ENCODE results near the gene SPCS3.
"Not testable (repeated sequence)": the region's sequence is repeated elsewhere in the genome, so short reads cannot be mapped to it uniquely, and the experiment has no call there.

Gene SPCS3

GRCh38 chr4:176319151-176319703, 539 bp upstream of the SPCS3 start:
- FAIRE-seq (no peak), DNase-seq (ENCODE audit: insufficient read length, low spot score) (no peak)
- TF ChIP-seq POLR2A (IDR thresholded peaks at IDR 0.05; ENCODE audit: low read depth, low read length) = no peak

DNA sequence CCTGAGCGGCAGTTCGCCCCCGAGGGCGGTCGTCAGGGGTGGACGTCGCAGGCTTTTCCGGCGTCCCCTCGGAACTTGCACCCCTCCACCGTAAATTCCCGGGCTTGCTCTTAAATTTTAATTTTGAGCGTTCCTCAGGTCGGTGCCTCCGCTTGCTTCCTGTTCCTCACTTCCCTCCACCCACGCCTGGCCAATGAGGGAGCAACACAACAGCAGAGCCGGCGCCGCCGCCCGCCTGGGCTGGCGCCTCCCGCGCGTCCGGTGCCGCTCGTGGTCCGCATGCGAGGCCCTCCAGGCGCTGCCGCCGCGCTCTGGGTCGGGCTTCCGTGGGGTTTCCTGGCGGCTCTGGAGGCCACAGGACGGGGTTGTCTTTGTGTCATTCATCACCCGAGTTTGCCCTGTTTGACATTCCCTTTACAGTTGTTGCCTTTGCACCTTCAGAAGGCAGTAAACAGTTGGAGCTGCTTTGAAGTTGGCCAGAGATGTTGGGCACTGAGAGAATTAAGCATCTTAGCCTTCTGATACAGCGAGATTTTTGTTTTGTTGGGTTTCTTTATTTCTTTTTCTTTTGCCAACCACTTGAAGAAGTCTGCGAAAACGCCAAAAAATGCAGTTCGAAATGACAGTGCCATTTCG, 692 bp downstream of the SPCS3 start:
- peak; percentile 39 for DNase-seq (ENCODE audit: insufficient read length, low spot score)
- no peak for FAIRE-seq
- peak; percentile 25; the same call in 1 of the 2 replicates for TF ChIP-seq POLR2A (IDR thresholded peaks at IDR 0.05; ENCODE audit: low read depth, low read length)

DNA sequence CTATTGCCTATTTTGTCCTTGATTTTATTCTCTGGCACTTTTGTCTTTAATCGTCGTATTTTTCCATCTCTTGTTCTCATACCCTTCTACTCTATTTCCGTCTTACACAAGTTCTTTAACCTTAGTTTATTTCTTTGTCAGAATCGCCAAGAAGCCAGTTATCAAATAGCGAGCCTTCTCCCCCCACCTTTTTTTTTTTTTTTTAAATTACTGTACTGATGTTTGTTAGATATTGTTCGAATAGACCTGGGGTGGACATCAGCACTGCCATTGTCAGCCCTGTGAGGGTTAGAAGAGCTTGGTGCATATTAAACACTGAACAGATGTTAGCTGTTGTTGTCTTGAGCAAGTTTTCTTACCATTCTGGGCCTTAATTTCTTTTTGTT, 1.2 kb downstream of the SPCS3 start:
- FAIRE-seq (no peak), DNase-seq (ENCODE audit: insufficient read length, low spot score) (no peak)
- no peak for TF ChIP-seq POLR2A (IDR thresholded peaks at IDR 0.05; ENCODE audit: low read depth, low read length)

- no peak for FAIRE-seq
- no peak for TF ChIP-seq POLR2A (IDR thresholded peaks at IDR 0.05; ENCODE audit: low read depth, low read length)
- no peak for DNase-seq (ENCODE audit: insufficient read length, low spot score)
These were observed 1.8 kb downstream of the SPCS3 start for GRCh38 chr4:176321589-176321988.

- FAIRE-seq = no peak
- DNase-seq (ENCODE audit: insufficient read length, low spot score) = no peak
- no peak for TF ChIP-seq POLR2A (IDR thresholded peaks at IDR 0.05; ENCODE audit: low read depth, low read length)
These were observed 3.9 kb downstream of the SPCS3 start for GRCh38 chr4:176323511-176324160.

GRCh38 chr4:176324876-176325275, 5.1 kb downstream of the SPCS3 start:
- not testable (repeated sequence) for DNase-seq (ENCODE audit: insufficient read length, low spot score)

DNA sequence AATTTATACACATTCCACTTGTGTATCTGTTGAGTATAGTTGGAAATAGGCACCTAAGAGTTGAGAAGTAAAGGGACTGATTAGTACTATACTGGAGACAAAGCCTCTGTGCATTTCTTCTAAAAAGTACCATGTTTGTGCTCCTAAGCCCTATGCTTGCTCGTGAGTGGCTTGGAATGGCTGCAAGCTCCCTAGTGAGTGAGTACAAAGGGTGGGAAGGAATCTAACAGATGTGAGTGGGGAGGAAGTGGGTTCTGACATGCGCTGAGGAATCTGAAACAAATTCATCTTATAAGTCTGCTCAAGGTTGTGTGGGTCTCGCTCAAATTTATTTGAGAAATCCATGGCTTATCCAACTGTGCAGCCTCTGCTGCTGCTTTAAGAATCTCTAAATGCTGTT, 13.3 kb downstream of the SPCS3 start:
- TF ChIP-seq POLR2A (IDR thresholded peaks at IDR 0.05; ENCODE audit: low read depth, low read length) = no peak
- DNase-seq (ENCODE audit: insufficient read length, low spot score) (no peak), FAIRE-seq (no peak)

More at GRCh38 chr4:176324876-176325275, 5.1 kb downstream of the SPCS3 start:
- FAIRE-seq = not testable (repeated sequence)

DNA sequence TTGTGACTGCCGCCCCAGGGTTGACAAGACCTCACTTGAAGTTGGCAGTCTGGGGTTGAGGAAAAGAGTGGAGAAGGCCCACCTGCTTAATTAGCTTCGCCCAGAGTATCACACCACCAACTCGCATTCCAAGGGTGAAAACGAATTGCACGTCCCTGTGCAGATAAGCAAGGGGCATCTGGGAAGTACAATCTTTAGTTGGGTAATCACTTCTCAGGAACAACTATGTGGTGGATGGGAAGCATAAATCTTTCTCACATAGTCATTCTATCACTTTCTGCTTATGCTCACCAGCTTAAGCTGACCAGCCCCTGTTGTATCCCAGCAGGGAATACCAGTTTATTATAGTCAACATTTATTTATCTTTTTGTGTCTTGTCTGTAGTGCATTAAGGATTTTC, 14.3 kb downstream of the SPCS3 start:
- FAIRE-seq = no peak
- no peak for DNase-seq (ENCODE audit: insufficient read length, low spot score)
- TF ChIP-seq POLR2A (IDR thresholded peaks at IDR 0.05; ENCODE audit: low read depth, low read length) = no peak

DNA sequence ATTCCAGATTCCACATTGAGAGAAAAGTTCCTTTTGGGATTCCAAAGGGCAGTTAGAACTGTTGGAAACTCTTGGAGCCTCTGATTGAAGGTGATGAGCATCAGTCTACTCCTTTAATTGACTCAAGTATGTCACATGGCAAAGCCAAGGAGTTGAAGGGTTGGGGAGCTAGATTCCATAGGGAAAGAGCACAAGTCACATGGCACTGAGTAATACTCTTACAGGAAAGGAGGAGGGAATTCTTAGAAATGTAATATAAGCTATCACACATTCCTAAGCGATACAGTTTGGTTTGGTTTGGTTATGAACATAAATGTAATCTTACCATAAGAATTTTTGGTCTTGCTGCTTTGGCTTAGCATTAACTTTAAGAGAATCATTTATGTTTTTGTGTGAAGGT, 15.7 kb downstream of the SPCS3 start:
- FAIRE-seq = no peak
- no peak for DNase-seq (ENCODE audit: insufficient read length, low spot score)
- TF ChIP-seq POLR2A (IDR thresholded peaks at IDR 0.05; ENCODE audit: low read depth, low read length) = no peak

- DNase-seq (ENCODE audit: insufficient read length, low spot score) = no peak
- FAIRE-seq = no peak
- no peak for TF ChIP-seq POLR2A (IDR thresholded peaks at IDR 0.05; ENCODE audit: low read depth, low read length)
These were observed 20.4 kb downstream of the SPCS3 start for GRCh38 chr4:176339936-176340761.

- DNase-seq (ENCODE audit: insufficient read length, low spot score) (no peak), FAIRE-seq (no peak)
- TF ChIP-seq POLR2A (IDR thresholded peaks at IDR 0.05; ENCODE audit: low read depth, low read length) = no peak
These were observed 21.3 kb downstream of the SPCS3 start for GRCh38 chr4:176340871-176341685.

DNA sequence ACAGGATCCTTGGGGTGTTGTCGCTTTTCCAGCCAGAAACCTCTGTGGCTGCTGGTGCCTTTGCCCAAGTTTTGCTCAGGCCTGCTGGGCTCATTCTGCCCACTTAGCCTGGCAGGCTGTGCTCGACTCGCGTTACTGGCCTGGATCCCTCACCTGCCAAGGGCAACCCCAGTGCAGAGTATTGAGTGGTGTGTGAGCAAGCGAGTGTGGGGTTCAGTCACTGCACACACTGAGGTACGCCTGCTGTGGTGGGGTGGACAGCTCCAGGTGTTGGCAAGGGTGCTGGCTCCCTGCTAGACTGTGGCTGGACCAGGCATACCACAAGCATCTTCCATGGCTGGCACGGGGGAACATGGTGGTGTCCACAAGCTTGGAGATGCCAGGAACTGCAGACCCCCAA, 22.6 kb downstream of the SPCS3 start:
- no peak for DNase-seq (ENCODE audit: insufficient read length, low spot score)
- no peak for TF ChIP-seq POLR2A (IDR thresholded peaks at IDR 0.05; ENCODE audit: low read depth, low read length)
- no peak for FAIRE-seq

- no peak for TF ChIP-seq POLR2A (IDR thresholded peaks at IDR 0.05; ENCODE audit: low read depth, low read length)
- FAIRE-seq = no peak
- no peak for DNase-seq (ENCODE audit: insufficient read length, low spot score)
These were observed 23.5 kb downstream of the SPCS3 start for GRCh38 chr4:176343286-176343685.

DNA sequence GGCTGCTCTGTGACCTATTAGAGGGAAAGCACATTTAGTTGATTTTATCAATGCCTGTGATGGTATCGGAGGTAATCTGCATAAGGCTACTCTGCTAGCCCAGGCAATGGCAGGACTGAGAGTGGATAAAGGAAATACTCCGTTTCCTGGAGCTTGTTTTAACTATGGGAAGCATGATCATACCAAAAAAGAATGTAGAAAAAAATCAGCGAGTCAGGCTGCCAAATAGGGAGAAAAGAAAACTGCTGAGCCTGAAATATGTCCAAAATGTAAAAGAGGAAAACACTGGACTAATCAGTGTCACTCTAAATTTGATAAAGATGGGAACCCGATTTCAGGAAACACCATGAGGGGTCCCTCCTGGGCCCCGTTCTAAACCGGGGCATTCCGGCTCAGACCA, 25.6 kb downstream of the SPCS3 start:
- DNase-seq (ENCODE audit: insufficient read length, low spot score); FAIRE-seq: not testable (repeated sequence)

DNA sequence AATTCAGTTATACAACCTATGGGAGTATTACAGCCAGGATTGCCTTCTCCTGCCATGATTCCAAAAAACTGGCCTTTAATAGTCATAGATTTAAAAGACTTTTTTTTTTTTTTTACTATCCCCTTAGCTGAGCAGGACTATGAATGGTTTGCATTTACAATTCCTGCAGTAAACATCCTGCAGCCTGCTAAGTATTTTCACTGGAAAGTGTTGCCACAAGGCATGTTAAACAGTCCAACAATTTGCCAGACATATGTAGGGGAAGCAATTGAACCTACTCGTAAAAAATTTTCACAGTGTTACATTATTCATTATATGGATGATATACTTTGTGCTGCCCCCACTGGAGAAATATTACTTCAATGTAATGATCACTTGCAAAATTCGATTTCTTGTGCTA, 27.1 kb downstream of the SPCS3 start:
- not testable (repeated sequence) for DNase-seq (ENCODE audit: insufficient read length, low spot score); FAIRE-seq
